Spleen (tissue), 7 donors: ENCODE data around the gene ARHGAP10.

ENCODE experiments used
- POLR2AphosphoS5 ChIP-seq, 3 donors: sonication (generic); formaldehyde crosslinking; IDR thresholded peaks; one replicate each; pipeline ENCODE4 v1.5.1; 2017; ENCODE audit warnings: antibody characterized with exemption in 3 of 3
- TF ChIP-seq, protein P1 (sequence below), 11 experiments: fragments of 200-600 bp in 7 of 11; fragments of 450-650 bp in 4 of 11; sonication (generic) in 4 of 11; IDR thresholded peaks in 8 of 11; conservative IDR thresholded peaks in 3 of 11; 1 replicate in 7 of 11; 2 replicates in 4 of 11; pipeline versions ENCODE4 v1.4.0 to v1.8.0; 2016 to 2021; ENCODE audit warnings: antibody characterized with exemption in 11 of 11, inconsistent platforms in 4 of 11, mild to moderate bottlenecking in 1 of 11
- donor health status: DM: no; HTN: no; CAD: no; lungs with moderate emphysema.
- donor health status: DM: no; HTN: no; CAD: no.
- donor health status: DM: no; HTN: no; CAD: no.

DNA sequence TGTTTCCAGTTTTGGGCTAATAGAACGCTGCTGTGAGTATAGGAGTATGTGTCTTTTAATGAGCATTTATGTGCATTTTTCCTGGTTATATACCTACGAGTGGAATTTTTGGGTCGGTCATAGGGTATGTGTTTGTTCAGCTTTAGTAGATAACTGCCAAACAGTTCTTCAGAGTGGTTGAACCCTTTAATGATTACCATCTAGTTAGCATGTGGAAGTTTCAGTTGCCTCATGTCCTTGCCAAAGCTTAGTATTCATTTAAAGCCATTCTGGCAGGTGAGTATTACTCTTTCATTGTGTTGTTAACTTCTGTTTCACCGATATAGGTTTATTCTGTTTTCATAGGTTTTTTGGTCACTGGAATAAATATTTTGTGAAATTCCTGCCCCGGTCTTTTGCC is 229.1 kb downstream of the ARHGAP10 start:
- TF ChIP-seq, protein P1, sequence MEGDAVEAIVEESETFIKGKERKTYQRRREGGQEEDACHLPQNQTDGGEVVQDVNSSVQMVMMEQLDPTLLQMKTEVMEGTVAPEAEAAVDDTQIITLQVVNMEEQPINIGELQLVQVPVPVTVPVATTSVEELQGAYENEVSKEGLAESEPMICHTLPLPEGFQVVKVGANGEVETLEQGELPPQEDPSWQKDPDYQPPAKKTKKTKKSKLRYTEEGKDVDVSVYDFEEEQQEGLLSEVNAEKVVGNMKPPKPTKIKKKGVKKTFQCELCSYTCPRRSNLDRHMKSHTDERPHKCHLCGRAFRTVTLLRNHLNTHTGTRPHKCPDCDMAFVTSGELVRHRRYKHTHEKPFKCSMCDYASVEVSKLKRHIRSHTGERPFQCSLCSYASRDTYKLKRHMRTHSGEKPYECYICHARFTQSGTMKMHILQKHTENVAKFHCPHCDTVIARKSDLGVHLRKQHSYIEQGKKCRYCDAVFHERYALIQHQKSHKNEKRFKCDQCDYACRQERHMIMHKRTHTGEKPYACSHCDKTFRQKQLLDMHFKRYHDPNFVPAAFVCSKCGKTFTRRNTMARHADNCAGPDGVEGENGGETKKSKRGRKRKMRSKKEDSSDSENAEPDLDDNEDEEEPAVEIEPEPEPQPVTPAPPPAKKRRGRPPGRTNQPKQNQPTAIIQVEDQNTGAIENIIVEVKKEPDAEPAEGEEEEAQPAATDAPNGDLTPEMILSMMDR (IDR thresholded peaks at IDR 0.05 in 8 of 11, conservative IDR thresholded peaks at IDR 0.05 in 3 of 11): no peak
- TF ChIP-seq POLR2AphosphoS5 (IDR thresholded peaks at IDR 0.05): no peak
